ENCODE measurements around the gene YIPF4. TPM values are rescaled to one million over a fixed set of nuclear protein-coding genes. Genes with fewer than 3 reads are reported as not detected.
"Not testable (repeated sequence)": the region's sequence is repeated elsewhere in the genome, so short reads cannot be mapped to it uniquely, and the experiment has no call there.

The YIPF4 gene
- total RNA-seq, 2 experiments from 2014 or later: 17.5 to 37.6 TPM

DNA sequence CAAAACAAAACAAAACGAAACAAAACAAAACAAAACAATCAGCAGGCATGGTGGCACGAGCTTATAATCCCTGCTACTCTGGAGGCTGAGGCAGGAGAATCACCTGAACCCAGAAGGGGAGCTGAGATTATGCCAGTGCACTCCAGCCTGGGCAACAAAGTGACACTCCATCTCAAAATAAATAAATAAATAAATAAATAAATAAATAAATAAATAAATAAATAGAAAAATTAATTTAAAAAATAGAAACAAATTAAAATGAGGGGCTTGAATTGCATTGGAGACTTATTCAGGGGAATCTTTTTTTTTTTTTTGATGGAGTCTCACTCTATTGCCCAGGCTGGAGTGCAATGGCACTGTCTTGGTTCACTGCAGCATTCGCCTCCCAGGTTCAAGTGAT lies 73.1 kb downstream of the YIPF4 start:
- H3K36me3 Mint-ChIP-seq (ENCODE audit: low read depth); POLR2A ChIA-PET; CTCF ChIA-PET; H3K4me1 Mint-ChIP-seq; H3K9me3 Mint-ChIP-seq (ENCODE audit: low read depth); H3K4me3 Mint-ChIP-seq; H3K27ac Mint-ChIP-seq; ATAC-seq; DNase-seq; H3K27me3 Mint-ChIP-seq: not testable (repeated sequence)
- intact Hi-C loops (cut with DNase I, micrococcal nuclease): loop anchor here in 1 of 2 experiments (10.0 kb wide), 2 partner anchors 346 to 1244 kb away; partner anchors contain the start of gene FAM98A

GRCh38 chr2:32355976-32356680 lies 78.4 kb downstream of the YIPF4 start:
- intact Hi-C loops (cut with DNase I, micrococcal nuclease): loop anchor here (2.0 to 10.0 kb wide), 8 partner anchors 79 to 1239 kb away; partner anchors contain the start of genes TTC27 (in 2 of the 2), FAM98A (in 1 of the 2), LTBP1 (in 1 of the 2) and RASGRP3 (in 1 of the 2)
- Mint-ChIP-seq H3K4me1 (peaks cover 28% of the 10 kb centered on the region), H3K4me3 (peak overlapping the region; percentile 78)

DNA sequence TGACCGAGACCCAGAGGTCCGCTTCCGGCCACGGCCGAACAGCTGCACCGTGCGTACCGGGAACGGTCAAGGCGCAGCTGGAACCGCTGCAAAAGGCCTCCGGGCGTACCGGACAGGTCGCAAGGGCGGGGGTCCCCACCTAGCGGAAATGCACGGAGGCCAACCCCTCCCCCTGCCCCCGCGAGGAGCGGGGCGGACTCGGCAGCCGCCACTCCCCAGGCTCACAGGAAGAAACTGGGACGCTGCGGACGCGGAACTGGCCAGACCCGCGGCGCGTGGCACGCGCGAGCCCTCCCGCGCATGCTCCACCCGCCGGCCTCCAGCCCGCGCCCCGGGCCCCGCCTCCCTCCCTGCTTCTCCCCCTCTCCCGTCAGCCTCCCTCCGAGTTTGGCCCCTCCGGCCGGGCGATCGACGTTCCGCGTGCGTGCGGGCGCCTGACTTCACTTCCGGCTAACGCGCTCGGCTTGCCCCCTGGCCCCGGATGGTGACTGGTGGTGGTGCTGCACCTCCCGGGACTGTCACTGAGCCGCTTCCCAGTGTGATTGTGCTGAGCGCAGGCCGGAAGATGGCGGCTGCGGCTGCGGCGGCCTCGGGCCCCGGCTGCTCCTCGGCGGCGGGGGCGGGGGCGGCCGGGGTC lies 79.1 kb downstream of the YIPF4 start, which contains the start of gene BIRC6:
Gene BIRC6, plus strand, starts transcription at position 343 of the 637 bp plus-strand sequence. Its CDS starts 139 bp downstream, at position 482.
- peak; percentile 98 for DNase-seq
- intact Hi-C loops (cut with DNase I, micrococcal nuclease): loop anchor here (1.0 to 10.0 kb wide), 14 partner anchors 79 to 1243 kb away; partner anchors contain the start of genes FAM98A (in 2 of the 2), TTC27 (in 2 of the 2), YIPF4 (in 2 of the 2) and DPY30 (in 1 of the 2)
- ChIA-PET POLR2A (no interaction called here), CTCF (interaction anchor here (0.6 kb wide), 1 partner anchor 426 kb away, joined by 5 read pairs; no protein-coding TSS in a partner anchor)
- Mint-ChIP-seq H3K27me3 (no peaks in the 10 kb centered on the region), H3K27ac (peak within 1 kb of the TSS; percentile 93), H3K4me3 (peak within 1 kb of the TSS; percentile 78), H3K4me1 (peaks cover 35% of the 10 kb centered on the region), H3K36me3 (ENCODE audit: low read depth) (peaks cover 29% of the 10 kb centered on the region), H3K9me3 (ENCODE audit: low read depth) (peaks cover 3% of the 10 kb centered on the region)
- ATAC-seq: peak; percentile 94

More at GRCh38 chr2:32355976-32356680, 78.4 kb downstream of the YIPF4 start:
- CTCF ChIA-PET: interaction anchor here (0.6 kb wide), 1 partner anchor 425 kb away, joined by 5 read pairs; no protein-coding TSS in a partner anchor
- POLR2A ChIA-PET: no interaction called here
- H3K27me3 Mint-ChIP-seq: no peaks in the 10 kb centered on the region
- H3K27ac Mint-ChIP-seq: peak overlapping the region; percentile 84
- DNase-seq: no peak
- H3K9me3 Mint-ChIP-seq (ENCODE audit: low read depth): no peaks in the 10 kb centered on the region
- H3K36me3 Mint-ChIP-seq (ENCODE audit: low read depth): peaks cover 22% of the 10 kb centered on the region
- no peak for ATAC-seq

DNA sequence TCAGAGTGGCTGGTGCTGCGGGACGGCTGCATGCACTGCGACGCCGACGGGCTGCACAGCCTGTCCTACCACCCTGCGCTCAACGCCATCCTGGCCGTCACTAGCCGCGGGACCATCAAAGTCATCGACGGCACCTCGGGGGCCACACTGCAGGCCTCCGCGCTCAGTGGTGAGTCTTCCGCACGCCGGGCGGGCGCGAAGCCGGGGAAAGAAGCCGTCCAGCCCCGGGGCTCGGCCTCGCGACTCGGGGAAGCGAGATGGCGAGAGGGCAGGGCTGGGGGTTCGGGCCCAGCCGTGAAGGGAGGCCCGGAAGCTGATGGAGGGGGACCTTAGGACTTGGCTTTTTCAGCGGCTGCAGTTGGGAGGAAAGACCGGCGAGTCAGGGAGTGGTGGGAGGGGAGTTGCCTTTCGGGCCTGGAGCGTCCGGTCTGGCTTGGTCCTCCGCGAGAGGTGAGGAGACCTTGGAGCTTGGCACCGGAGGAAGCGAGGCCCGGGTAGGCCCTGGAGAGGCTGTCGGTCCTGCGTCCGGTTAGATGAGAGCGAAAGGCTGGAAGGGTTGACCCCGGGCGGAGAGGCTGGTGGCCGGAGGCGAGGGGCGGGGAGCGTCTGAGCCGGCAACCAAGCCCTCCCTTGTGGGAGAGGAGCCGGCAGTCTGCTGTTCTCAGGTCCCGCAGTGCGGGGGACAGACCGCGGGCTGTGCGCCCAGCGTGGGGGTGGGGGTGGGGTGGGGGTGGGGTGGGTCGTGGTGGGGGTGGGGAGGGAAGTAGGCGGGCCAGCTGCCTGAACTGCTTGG lies 79.8 kb downstream of the YIPF4 start:
- intact Hi-C loops (cut with DNase I, micrococcal nuclease): loop anchor here (1.0 to 10.0 kb wide), 14 partner anchors 80 to 1242 kb away; partner anchors contain the start of genes FAM98A (in 2 of the 2), TTC27 (in 2 of the 2), YIPF4 (in 2 of the 2) and DPY30 (in 1 of the 2)
- Mint-ChIP-seq H3K4me1 (peaks cover 37% of the 10 kb centered on the region), H3K9me3 (ENCODE audit: low read depth) (peaks cover 3% of the 10 kb centered on the region), H3K36me3 (ENCODE audit: low read depth) (peaks cover 29% of the 10 kb centered on the region), H3K27ac (peak overlapping the region; percentile 93), H3K27me3 (no peaks in the 10 kb centered on the region), H3K4me3 (peak overlapping the region; percentile 78)
- ATAC-seq (peak; percentile 10), DNase-seq (peak; percentile 56)
- POLR2A ChIA-PET: no interaction called here
- CTCF ChIA-PET: no interaction called here

GRCh38 chr2:32358111-32358482 lies 80.4 kb downstream of the YIPF4 start:
- ATAC-seq (no peak), DNase-seq (no peak)
- H3K9me3 Mint-ChIP-seq (ENCODE audit: low read depth): peaks cover 3% of the 10 kb centered on the region
- H3K36me3 Mint-ChIP-seq (ENCODE audit: low read depth): peaks cover 29% of the 10 kb centered on the region
- intact Hi-C loops (cut with DNase I, micrococcal nuclease): loop anchor here (5.0 to 10.0 kb wide), 5 partner anchors 81 to 1237 kb away; partner anchors contain the start of genes FAM98A (in 1 of the 2), LTBP1 (in 1 of the 2), TTC27 (in 1 of the 2) and YIPF4 (in 1 of the 2)
- H3K27me3 Mint-ChIP-seq: no peaks in the 10 kb centered on the region
- peak overlapping the region; percentile 78 for H3K4me3 Mint-ChIP-seq
- H3K27ac Mint-ChIP-seq: peak overlapping the region; percentile 63
- ChIA-PET CTCF (no interaction called here), POLR2A (no interaction called here)
- peaks cover 41% of the 10 kb centered on the region for H3K4me1 Mint-ChIP-seq

GRCh38 chr2:32360416-32360815 lies 82.7 kb downstream of the YIPF4 start:
- Mint-ChIP-seq H3K9me3 (ENCODE audit: low read depth) (peaks cover 3% of the 10 kb centered on the region), H3K4me3 (no peak overlapping the region), H3K27me3 (no peaks in the 10 kb centered on the region), H3K27ac (peak overlapping the region; percentile 56), H3K36me3 (ENCODE audit: low read depth) (peaks cover 33% of the 10 kb centered on the region), H3K4me1 (peaks cover 61% of the 10 kb centered on the region)
- intact Hi-C loops (cut with DNase I, micrococcal nuclease): no loop called here
- ChIA-PET CTCF (interaction anchor here (0.6 kb wide), 1 partner anchor 315 kb away, joined by 3 read pairs; no protein-coding TSS in a partner anchor), POLR2A (interaction anchor here (0.5 to 0.7 kb wide), 3 partner anchors 11 to 1097 kb away, joined by 3 to 6 read pairs (median 4); no protein-coding TSS in a partner anchor)
- DNase-seq: no peak
- ATAC-seq: no peak

DNA sequence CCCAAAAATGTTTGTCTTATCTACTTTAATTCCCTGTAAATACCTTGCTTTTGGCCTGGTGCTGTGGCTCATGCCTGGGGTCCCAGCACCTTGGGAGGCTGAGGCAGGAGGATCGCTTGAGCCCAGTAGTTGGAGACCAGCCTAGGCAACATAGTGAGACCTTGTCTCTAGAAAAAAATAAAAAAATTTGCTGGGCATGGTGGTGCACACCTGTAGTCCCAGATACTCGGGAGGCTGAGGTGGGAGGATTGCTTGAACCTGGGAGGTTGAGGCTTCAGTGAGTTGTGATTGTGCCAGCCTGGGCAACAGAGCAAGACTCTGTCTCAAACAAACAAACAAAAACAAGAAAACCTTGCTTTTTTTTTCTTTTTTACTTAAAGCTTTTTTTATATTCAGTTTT lies 85.3 kb downstream of the YIPF4 start:
- Mint-ChIP-seq H3K4me1 (peaks cover 76% of the 10 kb centered on the region), H3K36me3 (ENCODE audit: low read depth) (peaks cover 31% of the 10 kb centered on the region)
- H3K9me3 Mint-ChIP-seq (ENCODE audit: low read depth); H3K4me3 Mint-ChIP-seq; DNase-seq; POLR2A ChIA-PET; ATAC-seq; H3K27ac Mint-ChIP-seq; intact Hi-C loops (cut with DNase I, micrococcal nuclease); H3K27me3 Mint-ChIP-seq: not testable (repeated sequence)
- CTCF ChIA-PET: interaction anchor here (1.4 kb wide), 1 partner anchor 43 kb away, joined by 3 read pairs; no protein-coding TSS in a partner anchor

DNA sequence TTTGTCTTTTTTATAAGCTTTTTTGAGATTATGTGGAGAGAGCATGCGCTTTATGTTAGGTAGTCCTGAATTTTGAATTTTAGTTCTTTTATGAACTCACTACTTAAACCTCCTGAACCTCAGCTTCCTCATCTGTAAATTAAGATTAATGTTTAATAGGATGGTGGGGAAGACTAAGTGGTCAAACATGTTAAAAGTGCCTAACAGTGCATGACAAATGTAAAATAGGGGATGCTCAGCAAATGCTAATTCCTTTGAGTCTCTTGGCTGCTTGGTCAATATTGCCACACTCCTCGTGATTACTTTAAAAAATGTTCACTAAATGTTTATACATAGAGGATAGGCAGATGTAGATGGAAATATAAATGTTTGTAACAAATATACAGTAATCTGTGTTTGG lies 85.9 kb downstream of the YIPF4 start:
- Mint-ChIP-seq H3K27me3 (no peaks in the 10 kb centered on the region), H3K27ac (no peak overlapping the region), H3K9me3 (ENCODE audit: low read depth) (peaks cover 3% of the 10 kb centered on the region), H3K4me1 (peaks cover 74% of the 10 kb centered on the region), H3K4me3 (no peak overlapping the region), H3K36me3 (ENCODE audit: low read depth) (peaks cover 25% of the 10 kb centered on the region)
- POLR2A ChIA-PET: no interaction called here
- CTCF ChIA-PET: no interaction called here
- intact Hi-C loops (cut with DNase I, micrococcal nuclease): no loop called here
- no peak for DNase-seq
- ATAC-seq: no peak

GRCh38 chr2:32364290-32364689 lies 86.6 kb downstream of the YIPF4 start:
- ATAC-seq; CTCF ChIA-PET; intact Hi-C loops (cut with DNase I, micrococcal nuclease); H3K27me3 Mint-ChIP-seq; DNase-seq; H3K27ac Mint-ChIP-seq; H3K9me3 Mint-ChIP-seq (ENCODE audit: low read depth); H3K4me3 Mint-ChIP-seq; POLR2A ChIA-PET: not testable (repeated sequence)
- peaks cover 20% of the 10 kb centered on the region for H3K36me3 Mint-ChIP-seq (ENCODE audit: low read depth)
- H3K4me1 Mint-ChIP-seq: peaks cover 73% of the 10 kb centered on the region

GRCh38 chr2:32365679-32366078 lies 88.0 kb downstream of the YIPF4 start:
- peaks cover 13% of the 10 kb centered on the region for H3K36me3 Mint-ChIP-seq (ENCODE audit: low read depth)
- CTCF ChIA-PET; H3K9me3 Mint-ChIP-seq (ENCODE audit: low read depth); ATAC-seq; H3K27me3 Mint-ChIP-seq; intact Hi-C loops (cut with DNase I, micrococcal nuclease); DNase-seq; POLR2A ChIA-PET; H3K27ac Mint-ChIP-seq; H3K4me3 Mint-ChIP-seq: not testable (repeated sequence)
- H3K4me1 Mint-ChIP-seq: peaks cover 66% of the 10 kb centered on the region

Data from activated CD4-positive, alpha-beta T cell treated with anti-CD3 and anti-CD28 coated beads for 36 hours (primary cell).